Keratinocyte (primary cell): ENCODE results near the gene FGFR3.

Experiments
- EZH2 ChIP-seq: IDR thresholded peaks from one replicate; pipeline ENCODE4 v1.6.1; 2012; ENCODE audit warnings: inconsistent platforms, mild to moderate bottlenecking, low read length, moderate library complexity
- TF ChIP-seq, protein P1 (sequence below), 3 experiments: IDR thresholded peaks in 1 of 3; conservative IDR thresholded peaks in 1 of 3; optimal IDR thresholded peaks in 1 of 3; 2 replicates in 2 of 3; 3 replicates in 1 of 3; pipeline versions ENCODE3 to v1.5.1; 2011; ENCODE audit warnings: low read length in 3 of 3, mild to moderate bottlenecking in 3 of 3, moderate library complexity in 2 of 3, control low read depth in 1 of 3, inconsistent platforms in 1 of 3; ENCODE audit not compliant: insufficient read depth in 2 of 3; ENCODE audit errors: extremely low read depth in 1 of 3

DNA sequence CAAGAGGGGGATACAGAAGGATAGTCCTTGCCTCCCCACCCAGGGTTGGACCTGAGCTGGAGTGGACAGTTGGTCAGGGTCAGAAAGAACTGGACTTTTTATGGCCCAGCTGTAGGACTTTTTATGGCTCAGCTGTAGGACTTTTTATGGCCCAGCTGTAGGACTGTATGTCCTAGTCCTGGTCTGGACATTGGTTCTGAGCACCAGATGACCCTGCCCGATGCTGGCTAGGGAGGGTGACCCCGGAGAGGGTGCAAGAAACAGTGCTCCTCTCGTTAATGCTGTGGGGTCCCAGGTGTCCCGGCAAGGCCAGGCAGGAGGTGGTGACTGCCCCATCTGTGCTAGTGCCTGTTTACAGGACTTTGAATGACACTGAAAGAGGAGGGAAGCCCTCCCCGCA is 64.8 kb downstream of the FGFR3 start:
- TF ChIP-seq, protein P1, sequence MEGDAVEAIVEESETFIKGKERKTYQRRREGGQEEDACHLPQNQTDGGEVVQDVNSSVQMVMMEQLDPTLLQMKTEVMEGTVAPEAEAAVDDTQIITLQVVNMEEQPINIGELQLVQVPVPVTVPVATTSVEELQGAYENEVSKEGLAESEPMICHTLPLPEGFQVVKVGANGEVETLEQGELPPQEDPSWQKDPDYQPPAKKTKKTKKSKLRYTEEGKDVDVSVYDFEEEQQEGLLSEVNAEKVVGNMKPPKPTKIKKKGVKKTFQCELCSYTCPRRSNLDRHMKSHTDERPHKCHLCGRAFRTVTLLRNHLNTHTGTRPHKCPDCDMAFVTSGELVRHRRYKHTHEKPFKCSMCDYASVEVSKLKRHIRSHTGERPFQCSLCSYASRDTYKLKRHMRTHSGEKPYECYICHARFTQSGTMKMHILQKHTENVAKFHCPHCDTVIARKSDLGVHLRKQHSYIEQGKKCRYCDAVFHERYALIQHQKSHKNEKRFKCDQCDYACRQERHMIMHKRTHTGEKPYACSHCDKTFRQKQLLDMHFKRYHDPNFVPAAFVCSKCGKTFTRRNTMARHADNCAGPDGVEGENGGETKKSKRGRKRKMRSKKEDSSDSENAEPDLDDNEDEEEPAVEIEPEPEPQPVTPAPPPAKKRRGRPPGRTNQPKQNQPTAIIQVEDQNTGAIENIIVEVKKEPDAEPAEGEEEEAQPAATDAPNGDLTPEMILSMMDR (optimal IDR thresholded peaks at IDR 0.05 in 1 of 3, IDR thresholded peaks at IDR 0.05 in 1 of 3, conservative IDR thresholded peaks at IDR 0.05 in 1 of 3; ENCODE audit: extremely low read depth in 1 of 3, insufficient read depth in 2 of 3, low read length in 3 of 3) = no peak
- TF ChIP-seq EZH2 = no peak
